GM12878 (cell line): Measurements from ENCODE around the gene ETHE1. TPM values are rescaled to one million over a fixed set of nuclear protein-coding genes. Genes with fewer than 3 reads are reported as not detected.
A peak's percentile ranks its signal among the peaks of the same experiment; 100 is the strongest.

Source experiments
- CREM ChIP-seq: IDR thresholded peaks from 2 replicates; pipeline ENCODE4 v1.6.1; 2014; ENCODE audit warnings: antibody characterized with exemption, low read depth
- FOXK2 ChIP-seq: fragments of 450-650 bp; IDR thresholded peaks from 2 replicates; pipeline ENCODE4 v1.6.1; 2017; ENCODE audit warnings: mild to moderate bottlenecking, moderate library complexity
- GATAD2B ChIP-seq: fragments of 450-650 bp; conservative IDR thresholded peaks from 2 replicates; pipeline ENCODE4 v1.6.1; 2017; ENCODE audit warnings: low read depth, mild to moderate bottlenecking, moderate library complexity
- HCFC1 ChIP-seq: fragments of 150-350 bp; IDR thresholded peaks from 2 replicates; pipeline ENCODE4 v1.6.1; 2014; ENCODE audit warnings: low read length
- HDAC2 ChIP-seq: fragments of 200-600 bp; sonication (generic); IDR thresholded peaks from 2 replicates; pipeline ENCODE4 v1.6.1; 2017
- MEF2A ChIP-seq: IDR thresholded peaks from 2 replicates; pipeline ENCODE4 v1.6.1; 2011; ENCODE audit warnings: low read depth, mild to moderate bottlenecking, low read length, moderate library complexity; ENCODE audit not compliant: insufficient read depth
- NRF1 ChIP-seq: conservative IDR thresholded peaks from 2 replicates; pipeline ENCODE4 v1.6.1; 2011; ENCODE audit warnings: mild to moderate bottlenecking, low read depth, low read length, improper control_type of control experiment
- SMAD5 ChIP-seq: IDR thresholded peaks from 2 replicates; pipeline ENCODE4 v1.6.1; 2016; ENCODE audit warnings: antibody characterized with exemption, low read depth
- TARDBP ChIP-seq: IDR thresholded peaks from 2 replicates; pipeline ENCODE4 v1.6.1; 2016; ENCODE audit warnings: borderline replicate concordance
- YY1 ChIP-seq: IDR thresholded peaks from 2 replicates; pipeline ENCODE4 v1.6.1; 2011; ENCODE audit warnings: low read depth, mild to moderate bottlenecking, low read length
- ZNF622 ChIP-seq: fragments of 450-650 bp; IDR thresholded peaks from 2 replicates; pipeline ENCODE4 v1.6.1; 2017; ENCODE audit warnings: mild to moderate bottlenecking, inconsistent platforms
- ZSCAN29 ChIP-seq: fragments of 450-650 bp; IDR thresholded peaks from 2 replicates; pipeline ENCODE4 v1.6.1; 2017; ENCODE audit warnings: mild to moderate bottlenecking, moderate library complexity
- polyA plus RNA-seq, 11 experiments: library from polyadenylated mRNA; depleted of rRNA in 4 of 11; unstranded in 6 of 11; stranded (reverse) in 5 of 11; fragments of >200 nt; fragmentation: Nextera tagmentation in 4 of 11; fragmentation: Illumina TruSeq in 1 of 11; extraction: Ambion mirVana in 4 of 11; extraction: Trizol in 1 of 11; gene quantifications; 1 replicate in 1 of 11; 2 replicates in 10 of 11; pipeline versions ENCODE4 v1.2.1 to v1.2.3, GENCODE V29; 2011 to 2016; ENCODE audit warnings: inconsistent platforms in 2 of 11, missing spikeins in 2 of 11, low read depth in 1 of 11
- total RNA-seq, 4 experiments: library from RNA; depleted of rRNA in 3 of 4; stranded (reverse); fragments of >200 nt in 3 of 4; fragmentation: Illumina TruSeq in 1 of 4; extraction: Trizol in 1 of 4; gene quantifications; 2 replicates each; pipeline versions ENCODE4 v1.2.1 to v1.2.3, GENCODE V29; 2013 to 2021
- TF ChIP-seq, protein P1 (sequence below): fragments of 450-650 bp; IDR thresholded peaks from 2 replicates; pipeline ENCODE4 v1.6.1; 2017; ENCODE audit warnings: mild to moderate bottlenecking, moderate library complexity
- TF ChIP-seq, protein P2 (sequence below): fragments of 450-650 bp; IDR thresholded peaks from 2 replicates; pipeline ENCODE4 v1.6.1; 2016; ENCODE audit warnings: mild to moderate bottlenecking, moderate library complexity, borderline replicate concordance
- TF ChIP-seq, protein P3 (sequence below): fragments of 450-650 bp; IDR thresholded peaks from 2 replicates; pipeline ENCODE4 v1.6.1; 2017; ENCODE audit warnings: mild to moderate bottlenecking, low read depth, inconsistent platforms; ENCODE audit not compliant: poor library complexity, severe bottlenecking
- TF ChIP-seq, protein P4 (sequence below): fragments of 450-650 bp; IDR thresholded peaks from 2 replicates; pipeline ENCODE4 v1.6.1; 2018; ENCODE audit warnings: mild to moderate bottlenecking, low read depth, moderate library complexity; ENCODE audit not compliant: partially characterized antibody
- TF ChIP-seq, protein P5 (sequence below): IDR thresholded peaks from 2 replicates; pipeline ENCODE4 v1.6.1; 2012; ENCODE audit warnings: low read depth, low read length, improper control_type of control experiment

The ETHE1 gene
- total and polyA plus RNA-seq, 10 of the 15 experiments (the other 5 are each of a cell fraction or from before 2014, with no cell fraction given): 22.1 to 155 (median 52.7) TPM

DNA sequence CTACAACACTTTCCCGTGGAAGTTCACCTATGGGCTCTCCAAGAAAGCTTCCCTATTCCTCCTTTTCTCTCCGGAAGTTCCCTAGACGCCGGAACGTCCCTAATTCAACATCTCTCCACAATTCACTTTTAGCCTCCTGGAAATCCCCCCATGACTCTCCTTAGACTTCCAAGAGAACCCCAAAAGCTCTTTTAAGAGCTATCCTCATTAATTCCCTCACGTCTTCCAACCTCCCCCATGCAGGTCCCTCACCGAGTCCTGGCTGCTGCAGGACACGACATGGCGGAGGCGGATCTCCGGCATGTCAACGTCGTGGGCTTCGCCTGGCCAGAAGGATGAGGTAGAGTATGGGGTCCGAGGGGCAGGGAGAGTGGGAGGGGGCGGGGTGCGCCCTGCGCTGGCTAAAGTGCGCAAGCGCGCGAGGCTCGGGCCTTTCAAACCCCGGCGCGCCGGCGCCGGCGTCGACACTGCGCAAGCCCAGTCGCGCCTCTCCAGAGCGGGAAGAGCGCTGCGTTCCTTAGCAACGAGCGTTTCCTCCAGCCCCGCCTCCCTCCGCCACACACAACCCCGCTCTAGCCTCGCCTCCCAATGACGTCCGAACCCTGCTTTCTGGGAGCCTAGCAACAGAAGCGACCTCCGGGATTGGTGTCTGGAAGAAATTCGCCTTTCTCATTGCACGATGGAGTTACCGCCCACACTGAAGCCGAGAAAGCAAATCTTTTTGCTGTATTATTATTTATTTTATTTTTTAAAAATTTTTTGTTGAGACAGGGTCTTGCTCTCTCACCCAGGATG is 48.4 kb upstream of the ETHE1 start, which contains the start of the genes PINLYP and XRCC1 (continued):
- TF ChIP-seq, protein P1, sequence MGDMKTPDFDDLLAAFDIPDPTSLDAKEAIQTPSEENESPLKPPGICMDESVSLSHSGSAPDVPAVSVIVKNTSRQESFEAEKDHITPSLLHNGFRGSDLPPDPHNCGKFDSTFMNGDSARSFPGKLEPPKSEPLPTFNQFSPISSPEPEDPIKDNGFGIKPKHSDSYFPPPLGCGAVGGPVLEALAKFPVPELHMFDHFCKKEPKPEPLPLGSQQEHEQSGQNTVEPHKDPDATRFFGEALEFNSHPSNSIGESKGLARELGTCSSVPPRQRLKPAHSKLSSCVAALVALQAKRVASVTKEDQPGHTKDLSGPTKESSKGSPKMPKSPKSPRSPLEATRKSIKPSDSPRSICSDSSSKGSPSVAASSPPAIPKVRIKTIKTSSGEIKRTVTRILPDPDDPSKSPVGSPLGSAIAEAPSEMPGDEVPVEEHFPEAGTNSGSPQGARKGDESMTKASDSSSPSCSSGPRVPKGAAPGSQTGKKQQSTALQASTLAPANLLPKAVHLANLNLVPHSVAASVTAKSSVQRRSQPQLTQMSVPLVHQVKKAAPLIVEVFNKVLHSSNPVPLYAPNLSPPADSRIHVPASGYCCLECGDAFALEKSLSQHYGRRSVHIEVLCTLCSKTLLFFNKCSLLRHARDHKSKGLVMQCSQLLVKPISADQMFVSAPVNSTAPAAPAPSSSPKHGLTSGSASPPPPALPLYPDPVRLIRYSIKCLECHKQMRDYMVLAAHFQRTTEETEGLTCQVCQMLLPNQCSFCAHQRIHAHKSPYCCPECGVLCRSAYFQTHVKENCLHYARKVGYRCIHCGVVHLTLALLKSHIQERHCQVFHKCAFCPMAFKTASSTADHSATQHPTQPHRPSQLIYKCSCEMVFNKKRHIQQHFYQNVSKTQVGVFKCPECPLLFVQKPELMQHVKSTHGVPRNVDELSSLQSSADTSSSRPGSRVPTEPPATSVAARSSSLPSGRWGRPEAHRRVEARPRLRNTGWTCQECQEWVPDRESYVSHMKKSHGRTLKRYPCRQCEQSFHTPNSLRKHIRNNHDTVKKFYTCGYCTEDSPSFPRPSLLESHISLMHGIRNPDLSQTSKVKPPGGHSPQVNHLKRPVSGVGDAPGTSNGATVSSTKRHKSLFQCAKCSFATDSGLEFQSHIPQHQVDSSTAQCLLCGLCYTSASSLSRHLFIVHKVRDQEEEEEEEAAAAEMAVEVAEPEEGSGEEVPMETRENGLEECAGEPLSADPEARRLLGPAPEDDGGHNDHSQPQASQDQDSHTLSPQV: no peak
- TF ChIP-seq TARDBP (no peak), ZNF622 (no peak), CREM (peak; percentile 94), GATAD2B (no peak), ZSCAN29 (no peak), YY1 (peak; percentile 49; the same call in 1 of the 2 replicates), MEF2A (no peak), NRF1 (peak; percentile 91), FOXK2 (no peak), HCFC1 (peak; percentile 68), HDAC2 (no peak), SMAD5 (no peak)
- TF ChIP-seq, protein P2, sequence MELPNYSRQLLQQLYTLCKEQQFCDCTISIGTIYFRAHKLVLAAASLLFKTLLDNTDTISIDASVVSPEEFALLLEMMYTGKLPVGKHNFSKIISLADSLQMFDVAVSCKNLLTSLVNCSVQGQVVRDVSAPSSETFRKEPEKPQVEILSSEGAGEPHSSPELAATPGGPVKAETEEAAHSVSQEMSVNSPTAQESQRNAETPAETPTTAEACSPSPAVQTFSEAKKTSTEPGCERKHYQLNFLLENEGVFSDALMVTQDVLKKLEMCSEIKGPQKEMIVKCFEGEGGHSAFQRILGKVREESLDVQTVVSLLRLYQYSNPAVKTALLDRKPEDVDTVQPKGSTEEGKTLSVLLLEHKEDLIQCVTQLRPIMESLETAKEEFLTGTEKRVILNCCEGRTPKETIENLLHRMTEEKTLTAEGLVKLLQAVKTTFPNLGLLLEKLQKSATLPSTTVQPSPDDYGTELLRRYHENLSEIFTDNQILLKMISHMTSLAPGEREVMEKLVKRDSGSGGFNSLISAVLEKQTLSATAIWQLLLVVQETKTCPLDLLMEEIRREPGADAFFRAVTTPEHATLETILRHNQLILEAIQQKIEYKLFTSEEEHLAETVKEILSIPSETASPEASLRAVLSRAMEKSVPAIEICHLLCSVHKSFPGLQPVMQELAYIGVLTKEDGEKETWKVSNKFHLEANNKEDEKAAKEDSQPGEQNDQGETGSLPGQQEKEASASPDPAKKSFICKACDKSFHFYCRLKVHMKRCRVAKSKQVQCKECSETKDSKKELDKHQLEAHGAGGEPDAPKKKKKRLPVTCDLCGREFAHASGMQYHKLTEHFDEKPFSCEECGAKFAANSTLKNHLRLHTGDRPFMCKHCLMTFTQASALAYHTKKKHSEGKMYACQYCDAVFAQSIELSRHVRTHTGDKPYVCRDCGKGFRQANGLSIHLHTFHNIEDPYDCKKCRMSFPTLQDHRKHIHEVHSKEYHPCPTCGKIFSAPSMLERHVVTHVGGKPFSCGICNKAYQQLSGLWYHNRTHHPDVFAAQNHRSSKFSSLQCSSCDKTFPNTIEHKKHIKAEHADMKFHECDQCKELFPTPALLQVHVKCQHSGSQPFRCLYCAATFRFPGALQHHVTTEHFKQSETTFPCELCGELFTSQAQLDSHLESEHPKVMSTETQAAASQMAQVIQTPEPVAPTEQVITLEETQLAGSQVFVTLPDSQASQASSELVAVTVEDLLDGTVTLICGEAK: no peak
- TF ChIP-seq, protein P3, sequence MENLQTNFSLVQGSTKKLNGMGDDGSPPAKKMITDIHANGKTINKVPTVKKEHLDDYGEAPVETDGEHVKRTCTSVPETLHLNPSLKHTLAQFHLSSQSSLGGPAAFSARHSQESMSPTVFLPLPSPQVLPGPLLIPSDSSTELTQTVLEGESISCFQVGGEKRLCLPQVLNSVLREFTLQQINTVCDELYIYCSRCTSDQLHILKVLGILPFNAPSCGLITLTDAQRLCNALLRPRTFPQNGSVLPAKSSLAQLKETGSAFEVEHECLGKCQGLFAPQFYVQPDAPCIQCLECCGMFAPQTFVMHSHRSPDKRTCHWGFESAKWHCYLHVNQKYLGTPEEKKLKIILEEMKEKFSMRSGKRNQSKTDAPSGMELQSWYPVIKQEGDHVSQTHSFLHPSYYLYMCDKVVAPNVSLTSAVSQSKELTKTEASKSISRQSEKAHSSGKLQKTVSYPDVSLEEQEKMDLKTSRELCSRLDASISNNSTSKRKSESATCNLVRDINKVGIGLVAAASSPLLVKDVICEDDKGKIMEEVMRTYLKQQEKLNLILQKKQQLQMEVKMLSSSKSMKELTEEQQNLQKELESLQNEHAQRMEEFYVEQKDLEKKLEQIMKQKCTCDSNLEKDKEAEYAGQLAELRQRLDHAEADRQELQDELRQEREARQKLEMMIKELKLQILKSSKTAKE: no peak
- TF ChIP-seq, protein P4, sequence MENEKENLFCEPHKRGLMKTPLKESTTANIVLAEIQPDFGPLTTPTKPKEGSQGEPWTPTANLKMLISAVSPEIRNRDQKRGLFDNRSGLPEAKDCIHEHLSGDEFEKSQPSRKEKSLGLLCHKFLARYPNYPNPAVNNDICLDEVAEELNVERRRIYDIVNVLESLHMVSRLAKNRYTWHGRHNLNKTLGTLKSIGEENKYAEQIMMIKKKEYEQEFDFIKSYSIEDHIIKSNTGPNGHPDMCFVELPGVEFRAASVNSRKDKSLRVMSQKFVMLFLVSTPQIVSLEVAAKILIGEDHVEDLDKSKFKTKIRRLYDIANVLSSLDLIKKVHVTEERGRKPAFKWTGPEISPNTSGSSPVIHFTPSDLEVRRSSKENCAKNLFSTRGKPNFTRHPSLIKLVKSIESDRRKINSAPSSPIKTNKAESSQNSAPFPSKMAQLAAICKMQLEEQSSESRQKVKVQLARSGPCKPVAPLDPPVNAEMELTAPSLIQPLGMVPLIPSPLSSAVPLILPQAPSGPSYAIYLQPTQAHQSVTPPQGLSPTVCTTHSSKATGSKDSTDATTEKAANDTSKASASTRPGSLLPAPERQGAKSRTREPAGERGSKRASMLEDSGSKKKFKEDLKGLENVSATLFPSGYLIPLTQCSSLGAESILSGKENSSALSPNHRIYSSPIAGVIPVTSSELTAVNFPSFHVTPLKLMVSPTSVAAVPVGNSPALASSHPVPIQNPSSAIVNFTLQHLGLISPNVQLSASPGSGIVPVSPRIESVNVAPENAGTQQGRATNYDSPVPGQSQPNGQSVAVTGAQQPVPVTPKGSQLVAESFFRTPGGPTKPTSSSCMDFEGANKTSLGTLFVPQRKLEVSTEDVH: no peak
- TF ChIP-seq, protein P5, sequence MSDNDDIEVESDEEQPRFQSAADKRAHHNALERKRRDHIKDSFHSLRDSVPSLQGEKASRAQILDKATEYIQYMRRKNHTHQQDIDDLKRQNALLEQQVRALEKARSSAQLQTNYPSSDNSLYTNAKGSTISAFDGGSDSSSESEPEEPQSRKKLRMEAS: no peak
